ENCODE data around the gene SLK. TPM values are rescaled to one million over a fixed set of nuclear protein-coding genes. Genes with fewer than 3 reads are reported as not detected.

SLK gene
- total and polyA plus RNA-seq, 2 of the 4 experiments (the other 2 are of a cell fraction) = 8.1 to 21.5 TPM

DNA sequence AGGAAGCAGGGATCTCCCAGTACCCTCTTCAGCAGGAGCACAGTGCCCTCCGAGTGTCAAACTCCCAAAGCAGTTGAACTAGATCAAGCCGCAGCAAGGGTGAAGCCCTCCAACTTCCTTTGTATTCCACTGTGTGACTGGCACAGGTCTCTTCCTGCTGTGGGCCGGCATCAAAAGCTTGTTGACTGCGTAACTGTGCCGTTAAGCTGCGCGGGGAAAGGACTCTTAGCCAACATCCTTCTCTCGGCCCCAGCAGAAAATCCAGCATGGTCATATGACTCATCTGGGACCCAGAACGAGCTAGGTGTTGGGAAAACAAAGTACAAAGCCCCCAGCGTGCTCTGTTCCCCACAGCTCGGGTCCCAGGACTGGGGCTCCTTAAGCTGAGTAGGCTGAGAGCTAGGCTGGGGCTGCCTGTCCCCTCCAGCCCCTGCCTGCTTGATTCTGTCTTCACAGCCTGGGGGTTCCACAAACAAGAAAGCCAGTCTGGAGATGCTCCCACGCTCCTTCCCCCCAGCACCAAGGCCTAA lies 66.5 kb downstream of the SLK start:
- in situ Hi-C loops (cut with MboI; ENCODE audit: low sequenced_read_pairs) = no loop called here
- no peak overlapping the region for H4K8ac ChIP-seq (ENCODE audit: low read depth in 2 of 2, low read length in 2 of 2)
- no peak for DNase-seq
- no peaks in the 10 kb centered on the region for H3K9me3 ChIP-seq (ENCODE audit: control insufficient read depth, insufficient read depth, low read length)
- H3K9me1 ChIP-seq (ENCODE audit: insufficient read depth, low read length) = peaks cover 17% of the 10 kb centered on the region; the same call in 1 of the 2 replicates
- ChIA-PET CTCF (interaction anchor here (0.9 to 1.4 kb wide), 2 partner anchors 16 to 105 kb away, joined by 3 read pairs; no protein-coding TSS in a partner anchor), POLR2A (ENCODE audit: unreplicated experiment) (no interaction called here)
- H4K5ac ChIP-seq (ENCODE audit: low read depth, low read length) = no peak overlapping the region
- no peak overlapping the region for H2BK120ac ChIP-seq (ENCODE audit: low read depth, low read length)
- H3K9ac ChIP-seq (ENCODE audit: low read depth, low read length) = no peak overlapping the region
- H3K36me3 ChIP-seq (ENCODE audit: control insufficient read depth, insufficient read depth, low read length) = peaks cover 7% of the 10 kb centered on the region
- H2AFZ ChIP-seq (replicated peaks; ENCODE audit: low read length, poor library complexity) = no peak overlapping the region
- intact Hi-C loops (cut with micrococcal nuclease) = no loop called here
- H2AK9ac ChIP-seq (replicated peaks; ENCODE audit: low read depth, low read length, poor library complexity) = no peak overlapping the region
- H2BK5ac ChIP-seq (ENCODE audit: low read depth, low read length, poor library complexity, severe bottlenecking) = no peak overlapping the region
- no peak overlapping the region for H3K27ac ChIP-seq (ENCODE audit: insufficient read depth, low read length)
- BruUV-seq (replicated peaks) = no TSS peak
- no peak overlapping the region for H3K4me3 ChIP-seq (ENCODE audit: insufficient read depth, low read depth, low read length)
- no peak overlapping the region for H2BK15ac ChIP-seq (ENCODE audit: low read depth, low read length)
- H4K20me1 ChIP-seq (ENCODE audit: insufficient read depth, low read length) = no peaks in the 10 kb centered on the region
- H3K79me1 ChIP-seq (ENCODE audit: low read depth in 1 of 2, low read length in 2 of 2) = no peaks in the 10 kb centered on the region; a peak in 1 of 4 replicates
- H3K27me3 ChIP-seq (ENCODE audit: control insufficient read depth, insufficient read depth, low read length) = no peaks in the 10 kb centered on the region
- H3K14ac ChIP-seq (replicated peaks; ENCODE audit: low read depth, low read length) = no peak overlapping the region
- H2AK5ac ChIP-seq (ENCODE audit: low read depth, low read length) = no peak overlapping the region
- H3K23ac ChIP-seq (ENCODE audit: low read depth, low read length) = no peak overlapping the region
- H3K4me1 ChIP-seq (ENCODE audit: control insufficient read depth, insufficient read depth, low read length) = no peaks in the 10 kb centered on the region
- no peak overlapping the region for H3K18ac ChIP-seq (ENCODE audit: low read depth, low read length)
- H4K91ac ChIP-seq (ENCODE audit: insufficient read depth, low read depth, low read length) = no peak overlapping the region
- H3K4ac ChIP-seq (ENCODE audit: low read depth, low read length) = no peak overlapping the region
- dilution Hi-C loops (cut with HindIII; ENCODE audit: low sequenced_read_pairs, unreplicated experiment) = no loop called here
- no peak for ATAC-seq (ENCODE audit: low read depth)
- TF ChIP-seq, protein P1, sequence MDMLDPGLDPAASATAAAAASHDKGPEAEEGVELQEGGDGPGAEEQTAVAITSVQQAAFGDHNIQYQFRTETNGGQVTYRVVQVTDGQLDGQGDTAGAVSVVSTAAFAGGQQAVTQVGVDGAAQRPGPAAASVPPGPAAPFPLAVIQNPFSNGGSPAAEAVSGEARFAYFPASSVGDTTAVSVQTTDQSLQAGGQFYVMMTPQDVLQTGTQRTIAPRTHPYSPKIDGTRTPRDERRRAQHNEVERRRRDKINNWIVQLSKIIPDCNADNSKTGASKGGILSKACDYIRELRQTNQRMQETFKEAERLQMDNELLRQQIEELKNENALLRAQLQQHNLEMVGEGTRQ (IDR thresholded peaks at IDR 0.05; ENCODE audit: low read depth, low read length) = no peak
- TF ChIP-seq RCOR1 (IDR thresholded peaks at IDR 0.05; ENCODE audit: insufficient replicate concordance, low read length) = no peak
- H2BK20ac ChIP-seq (ENCODE audit: low read depth, low read length) = no peak overlapping the region
- no peak overlapping the region for H3K4me2 ChIP-seq (ENCODE audit: low read depth, low read length)
- 76% methylated on average over 6 of the region's 12 CpGs; no CpG with 5 or more reads in 1 of the 2 experiments for WGBS, 2 experiments (ENCODE audit: extremely low coverage in 2 of 2, insufficient read length in 1 of 2)
- H3K56ac ChIP-seq (ENCODE audit: extremely low read depth, insufficient read depth, low read length) = no peak overlapping the region

Data from IMR-90 (cell line).